GM19324 (cell line): ENCODE data around the gene SP5.
"Not testable (repeated sequence)": the region's sequence is repeated elsewhere in the genome, so short reads cannot be mapped to it uniquely, and the experiment has no call there.

Experiments
- ATAC-seq: cut with Tn5 transposase; IDR thresholded peaks from one replicate; pipeline ENCODE4 v1.9.1; 2021; ENCODE audit warnings: mild to moderate bottlenecking, moderate library complexity; ENCODE audit not compliant: unreplicated experiment, low FRiP score

SP5 gene

DNA sequence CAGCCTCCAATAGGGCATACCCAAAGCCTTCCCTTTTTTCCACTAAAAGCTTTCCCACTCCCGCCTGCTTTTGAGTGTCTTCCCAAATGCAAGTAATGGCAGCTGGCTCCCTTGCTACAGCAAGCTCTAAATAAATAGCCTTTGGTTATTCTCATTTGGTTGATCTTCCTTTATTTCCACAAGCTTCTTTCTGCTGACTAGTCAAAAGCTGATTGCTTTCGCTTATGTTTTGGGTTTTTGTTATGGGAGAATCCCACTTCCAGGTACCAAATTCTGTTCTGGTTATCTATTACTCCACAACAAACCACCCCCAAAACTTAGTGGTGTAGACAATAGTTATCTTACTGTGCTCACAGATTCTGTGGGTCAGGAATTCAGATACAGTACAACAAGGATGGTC is 22.3 kb downstream of the SP5 start:
- no peak for ATAC-seq

DNA sequence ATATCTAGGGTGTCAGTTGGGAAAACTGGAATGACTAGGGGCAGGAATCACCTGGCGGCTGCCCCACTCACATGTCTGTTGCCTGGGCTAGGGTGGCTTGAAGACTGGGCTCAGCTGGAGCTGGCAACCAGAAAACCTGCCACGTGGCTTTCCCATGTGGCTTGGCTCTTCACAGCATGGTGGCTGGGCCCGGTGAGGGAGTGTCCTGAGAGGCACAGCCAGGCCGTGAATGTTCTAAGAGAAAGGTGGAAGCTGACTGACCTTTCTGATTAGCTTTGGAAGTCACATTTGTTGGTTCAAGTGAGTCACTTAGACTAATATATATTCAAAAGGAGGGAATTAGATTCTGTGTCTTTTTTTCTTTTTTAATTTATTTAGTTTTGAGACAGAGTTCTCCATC is 22.7 kb downstream of the SP5 start:
- ATAC-seq: no peak

DNA sequence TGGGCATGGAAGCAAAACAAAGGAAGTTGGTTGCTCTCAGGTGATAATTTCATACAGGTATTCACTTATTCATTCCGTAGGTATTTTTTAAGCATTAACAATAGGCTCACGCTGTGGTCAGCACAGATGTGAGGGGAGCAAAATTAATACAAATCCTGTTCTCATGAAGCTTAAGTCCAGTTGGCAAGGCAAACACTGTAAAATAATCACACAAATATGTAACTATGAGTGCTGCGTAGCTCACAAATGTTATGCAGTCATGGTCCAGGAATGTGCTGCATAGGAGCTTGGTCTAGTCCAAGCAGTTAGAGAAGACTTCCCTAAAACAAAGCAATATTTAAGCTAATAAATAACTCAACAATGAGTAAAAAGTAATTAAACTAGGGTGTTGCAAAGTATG is 23.9 kb downstream of the SP5 start:
- no peak for ATAC-seq

DNA sequence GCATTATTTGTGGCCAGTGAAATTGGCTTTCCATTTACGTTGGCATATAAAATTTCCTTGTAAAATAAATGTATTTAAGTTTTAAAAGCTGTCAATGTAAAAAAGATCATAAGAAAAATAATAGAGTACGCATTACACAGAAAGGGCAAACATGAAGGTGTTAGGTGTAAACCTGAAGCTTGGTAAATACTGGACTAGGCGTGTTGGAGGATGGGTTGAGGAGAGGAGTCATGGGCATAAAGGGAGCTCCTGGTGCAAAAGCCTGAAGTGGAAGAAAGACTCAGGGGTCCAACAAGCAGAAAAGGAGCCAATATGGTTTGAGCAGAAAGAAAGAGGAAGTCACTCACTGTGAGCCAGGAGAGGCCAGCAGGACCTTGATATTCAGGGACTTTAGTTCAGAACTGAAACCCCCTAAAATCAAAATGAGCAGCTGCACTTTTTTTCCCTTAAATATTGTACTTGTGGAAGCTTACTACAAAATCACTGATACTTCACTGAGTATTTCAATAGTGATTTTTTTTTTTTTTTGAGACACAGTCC is 24.4 kb downstream of the SP5 start:
- no peak for ATAC-seq

DNA sequence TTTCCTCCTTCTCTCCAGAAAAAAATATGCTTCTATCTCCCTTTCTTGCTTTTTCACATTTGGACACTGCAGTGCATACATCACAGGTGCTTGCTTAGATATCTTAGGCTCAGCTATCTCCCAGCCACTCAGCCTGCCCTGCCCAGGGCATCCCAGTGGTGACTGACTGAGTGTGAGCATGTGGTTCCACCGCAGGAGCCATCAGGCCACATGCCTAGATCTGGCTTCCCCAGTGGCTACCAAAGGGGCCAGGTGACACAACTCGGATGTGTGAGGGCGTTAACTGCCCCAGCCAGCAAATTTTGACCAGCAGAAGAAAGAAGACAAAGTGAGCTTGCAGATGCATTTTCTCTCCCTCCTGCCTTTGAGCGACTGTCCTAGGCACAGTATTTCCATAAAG is 25.5 kb downstream of the SP5 start:
- no peak for ATAC-seq

- ATAC-seq: no peak
Measured at GRCh38 chr2:170742000-170742399, 26.9 kb downstream of the SP5 start.

DNA sequence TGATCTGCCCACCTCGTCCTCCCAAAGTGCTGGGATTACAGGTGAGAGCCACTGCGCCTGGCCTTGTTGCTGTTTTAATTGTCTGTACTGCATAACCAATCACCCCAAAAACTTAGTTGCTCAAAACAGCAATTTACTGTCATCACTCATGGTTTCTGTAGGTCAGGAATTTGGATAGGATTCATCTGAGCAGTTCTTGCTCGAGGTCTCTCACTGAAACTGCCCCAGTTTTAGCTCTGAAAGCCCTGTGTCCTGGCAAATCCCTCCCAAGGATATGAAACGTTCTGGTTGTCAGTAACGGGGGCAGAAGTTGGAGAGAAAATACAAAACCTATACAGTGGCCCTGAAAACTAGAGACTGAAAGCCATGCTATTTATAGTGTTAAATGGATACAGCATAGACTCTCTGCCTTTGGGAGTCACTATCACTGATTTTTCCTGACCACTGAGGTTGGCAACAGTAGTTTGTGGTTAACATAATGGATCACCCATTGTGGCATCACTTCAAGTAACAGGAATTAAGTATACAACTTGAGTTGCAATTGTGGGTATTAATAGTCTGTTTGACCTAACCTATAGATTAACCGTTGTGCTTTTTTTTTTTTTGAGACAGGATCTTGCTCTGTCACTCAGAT is 27.9 kb downstream of the SP5 start:
- no peak for ATAC-seq

DNA sequence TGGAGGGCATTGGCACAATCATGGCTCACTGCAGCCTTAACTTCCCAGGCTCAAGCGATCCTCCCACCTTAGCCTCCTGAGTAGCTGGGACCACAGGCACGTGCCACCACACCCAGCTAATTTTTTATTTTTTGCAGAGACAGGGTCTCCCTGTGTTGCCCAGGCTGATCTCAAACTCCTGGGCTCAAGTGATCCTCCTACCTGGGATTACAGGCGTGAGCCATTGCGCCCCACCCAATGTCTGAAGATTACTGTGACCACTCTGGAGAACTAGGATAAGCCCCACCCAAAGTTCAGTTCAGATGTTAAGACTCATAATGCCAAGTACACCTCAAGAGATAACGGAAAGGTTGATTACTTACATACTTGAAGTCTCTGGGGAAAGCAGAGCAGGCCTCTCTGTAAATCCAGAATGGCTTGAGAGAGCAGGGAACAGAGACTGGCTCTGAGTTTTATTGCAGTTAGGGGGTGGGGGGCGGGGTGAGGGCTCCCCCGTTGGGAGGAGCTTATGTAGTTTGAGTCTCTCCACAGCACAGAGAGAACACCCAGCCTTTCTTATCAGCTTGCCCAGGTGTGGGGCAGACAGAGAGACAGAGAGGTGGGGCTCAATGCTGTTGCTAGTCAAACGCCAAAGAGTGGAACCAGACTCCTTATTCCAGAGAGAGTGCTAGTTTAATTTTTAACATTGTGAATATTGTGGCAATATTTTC is 28.5 kb downstream of the SP5 start:
- ATAC-seq: no peak

GRCh38 chr2:170744248-170745002 is 29.3 kb downstream of the SP5 start:
- no peak for ATAC-seq

DNA sequence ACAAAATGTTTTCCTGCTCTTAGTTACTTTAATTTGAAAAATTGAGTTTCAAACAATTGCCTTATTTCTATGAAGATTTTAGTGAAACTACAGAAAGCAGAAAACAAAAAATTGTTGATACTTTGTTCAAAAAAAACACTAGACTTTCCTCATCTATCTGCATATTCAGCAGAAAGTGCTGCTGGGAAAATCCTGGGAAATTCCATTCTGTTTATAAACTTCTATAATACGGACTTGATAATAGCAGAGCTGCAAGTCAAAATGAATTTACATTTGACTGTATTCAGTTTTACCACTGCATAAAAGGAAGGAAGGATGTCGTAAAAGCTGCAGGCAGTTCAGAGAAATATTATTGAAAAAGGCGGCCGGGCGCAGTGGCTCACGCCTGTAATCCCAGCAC is 30.2 kb downstream of the SP5 start:
- no peak for ATAC-seq

DNA sequence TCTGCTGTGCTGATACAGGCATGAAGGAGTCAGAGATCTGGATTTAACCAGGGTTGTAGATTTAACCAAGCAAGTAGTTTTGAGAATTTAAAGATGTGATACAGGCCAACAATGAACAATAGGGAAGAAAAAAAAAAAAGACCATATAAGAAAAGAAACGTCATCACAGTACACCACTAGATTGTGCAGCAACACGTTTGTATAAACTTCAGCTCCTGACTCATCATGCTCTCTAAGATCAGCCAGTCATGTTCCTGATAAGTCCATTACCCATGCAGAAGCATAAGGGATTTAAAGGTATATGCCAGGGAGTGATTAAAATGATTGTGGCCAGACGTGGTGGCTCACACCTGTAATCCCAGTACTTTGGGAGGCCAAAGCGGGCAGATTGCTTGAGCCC is 32.8 kb downstream of the SP5 start:
- ATAC-seq: no peak

GRCh38 chr2:170751555-170751954 is 36.4 kb downstream of the SP5 start:
- ATAC-seq: not testable (repeated sequence)

- ATAC-seq: no peak
Measured at GRCh38 chr2:170761572-170761971, 46.4 kb downstream of the SP5 start.

DNA sequence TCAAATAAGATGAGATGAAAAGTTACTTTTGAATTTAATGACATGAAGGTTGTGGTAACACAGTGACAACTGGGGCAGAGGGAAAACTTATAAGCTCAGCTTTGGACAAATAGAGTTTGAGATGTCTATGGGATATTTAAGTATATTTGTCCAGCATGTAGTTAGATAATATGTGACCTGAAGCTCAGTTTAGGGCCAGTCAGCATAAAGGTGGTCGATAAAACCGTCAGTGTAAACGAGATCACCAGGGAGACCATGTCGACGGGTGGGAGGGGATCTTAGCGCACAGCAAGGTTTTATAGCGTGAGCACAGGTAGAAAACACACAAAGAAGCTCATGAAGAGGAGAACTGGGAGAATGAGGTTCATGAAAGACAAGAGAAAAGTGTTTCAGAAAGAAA is 47.6 kb downstream of the SP5 start:
- no peak for ATAC-seq

- no peak for ATAC-seq
Measured at GRCh38 chr2:170763232-170763631, 48.1 kb downstream of the SP5 start.

GRCh38 chr2:170764880-170765261 is 49.7 kb downstream of the SP5 start:
- ATAC-seq: no peak

DNA sequence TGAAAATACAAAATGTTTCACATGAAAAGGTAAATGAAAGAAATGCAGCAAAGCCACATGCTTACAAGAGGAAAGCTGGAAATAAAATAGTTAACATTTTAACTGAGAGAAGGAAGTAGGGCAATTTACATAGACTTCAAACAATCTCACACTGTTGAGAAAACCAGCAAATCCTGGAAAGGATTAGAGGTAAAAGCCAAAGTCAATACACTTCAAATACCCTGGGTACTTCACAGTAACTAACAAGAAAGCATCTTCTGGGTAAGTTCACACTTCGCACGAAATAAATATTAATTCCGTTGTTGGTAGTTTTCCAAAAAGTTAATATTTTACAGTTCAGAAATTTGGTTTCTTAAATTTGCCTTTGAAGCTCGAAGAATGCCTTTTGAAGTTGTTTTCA is 51.6 kb downstream of the SP5 start:
- ATAC-seq: no peak
